GM12878 (cell line): ENCODE measurements around the gene TMEM114. TPM values are rescaled to one million over a fixed set of nuclear protein-coding genes. Genes with fewer than 3 reads are reported as not detected.
"Not testable (repeated sequence)": the region's sequence is repeated elsewhere in the genome, so short reads cannot be mapped to it uniquely, and the experiment has no call there.

Source experiments
- ATAC-seq: fragments of 200-7000 bp; cut with Tn5 transposase; 3 replicates; pipeline ENCODE4 v1.9.1; 2020; ENCODE audit warnings: mild to moderate bottlenecking, moderate library complexity
- BruUV-seq: library from RNA; stranded (reverse); fragments of 400-500 nt; replicated peaks from 2 replicates; lab custom pipeline; 2021; lab: Mats Ljungman, UMichigan
- CTCF ChIA-PET: fragments of 300-600 bp; sonication (Branson Sonifier 250); formaldehyde crosslinking; extraction: SDS; loops from one replicate; lab custom pipeline; 2021; ENCODE audit warnings: inconsistent platforms; lab: Yijun Ruan, JAX
- POLR2A ChIA-PET: fragments of 350-600 bp; formaldehyde crosslinking; extraction: SDS; loops from one replicate; lab custom pipeline; 2021; ENCODE audit warnings: inconsistent platforms; lab: Charles Lee
- RAD21 ChIA-PET: fragments of 300-600 bp; sonication (Branson Sonifier 250); formaldehyde crosslinking; loops from one replicate; lab custom pipeline; 2023; ENCODE audit warnings: antibody characterized with exemption; ENCODE audit not compliant: unreplicated experiment; lab: Charles Lee
- SMC1A ChIA-PET: fragments of 300-600 bp; sonication (Branson Sonifier 250); formaldehyde crosslinking; loops from one replicate; lab custom pipeline; 2023; ENCODE audit not compliant: unreplicated experiment, uncharacterized antibody; lab: Charles Lee
- DNase-seq: peaks from one replicate; pipeline ENCODE4 v3.0.0-alpha.2; 2011; ENCODE audit warnings: low read depth, low spot score
- FAIRE-seq: peaks from 3 replicates; lab custom pipeline; 2011; peaks lifted over from hg19 to GRCh38; lab: Jason Lieb, UNC
- H2AFZ ChIP-seq: 2 replicates; pipeline ENCODE4 v1.6.0; 2011; ENCODE audit warnings: low read depth, low read length, control low read depth; ENCODE audit not compliant: control insufficient read depth
- H3K27ac ChIP-seq: 2 replicates; pipeline ENCODE4 v1.5.1; 2011; ENCODE audit warnings: control low read depth; ENCODE audit not compliant: control insufficient read depth, insufficient read depth
- H3K27me3 ChIP-seq, 2 experiments: replicated peaks in 1 of 2; 2 replicates each; pipeline versions ENCODE4 v1.6.0 to v1.6.1; 2011; ENCODE audit warnings: low read length in 1 of 2; ENCODE audit not compliant: control insufficient read depth in 2 of 2, insufficient read depth in 2 of 2
- H3K36me3 ChIP-seq, 2 experiments: 2 replicates each; pipeline ENCODE4 v1.5.1; 2011; ENCODE audit warnings: low read length in 1 of 2; ENCODE audit not compliant: control insufficient read depth in 2 of 2, insufficient read depth in 2 of 2
- H3K4me1 ChIP-seq: 2 replicates; pipeline ENCODE4 v1.6.1; 2011; ENCODE audit warnings: mild to moderate bottlenecking, low read length, moderate library complexity, mixed read lengths; ENCODE audit not compliant: control insufficient read depth, insufficient read depth
- H3K4me2 ChIP-seq: 2 replicates; pipeline ENCODE4 v1.6.0; 2011; ENCODE audit warnings: control low read depth; ENCODE audit not compliant: control insufficient read depth, insufficient read depth
- H3K4me3 ChIP-seq: fragments of 200-600 bp; sonication (generic); 2 replicates; pipeline ENCODE4 v1.5.1; 2016
- H3K79me2 ChIP-seq: 2 replicates; pipeline ENCODE4 v1.6.0; 2011; ENCODE audit warnings: low read length; ENCODE audit not compliant: control insufficient read depth, insufficient read depth
- H3K9ac ChIP-seq: 2 replicates; pipeline ENCODE4 v1.8.0; 2011; ENCODE audit warnings: low read length, control low read depth, mixed read lengths; ENCODE audit not compliant: control insufficient read depth, insufficient read depth
- H3K9me3 ChIP-seq: replicated peaks from 3 replicates; pipeline ENCODE4 v1.5.1; 2011; ENCODE audit warnings: mild to moderate bottlenecking, low read length; ENCODE audit not compliant: control insufficient read depth, insufficient read depth
- H4K20me1 ChIP-seq: 2 replicates; pipeline ENCODE4 v1.6.0; 2011; ENCODE audit not compliant: control insufficient read depth, insufficient read depth
- PKNOX1 ChIP-seq: fragments of 450-650 bp; IDR thresholded peaks from 2 replicates; pipeline ENCODE4 v1.6.1; 2016; ENCODE audit warnings: mild to moderate bottlenecking
- ZBTB33 ChIP-seq: fragments of 450-650 bp; IDR thresholded peaks from 2 replicates; pipeline ENCODE4 v1.6.1; 2017; ENCODE audit warnings: mild to moderate bottlenecking
- ZNF274 ChIP-seq: IDR thresholded peaks from one replicate; pipeline ENCODE4 v1.8.0; 2011; ENCODE audit not compliant: insufficient read length, insufficient read depth
- WGBS: methylation state at CpG from one replicate; pipeline ENCODE4 v1.1.6; 2016; ENCODE audit warnings: low lambda C conversion rate; ENCODE audit not compliant: insufficient replicate concordance, insufficient coverage; ENCODE audit errors: missing lambda C conversion rate; 5-methylcytosine and 5-hydroxymethylcytosine counted together
- in situ Hi-C: fragments of 300-500 bp; cut with MboI; formaldehyde crosslinking; loops from 9 replicates; pipeline ENCODE4 v1.14.3; 2018; ENCODE audit warnings: mixed read lengths
- intact Hi-C: fragments of 100-400 bp; cut with micrococcal nuclease; formaldehyde crosslinking; loops from one replicate; pipeline ENCODE4 v1.14.2; 2022; ENCODE audit not compliant: unreplicated experiment
- polyA plus RNA-seq, 11 experiments: library from polyadenylated mRNA; depleted of rRNA in 4 of 11; unstranded in 6 of 11; stranded (reverse) in 5 of 11; fragments of >200 nt; fragmentation: Nextera tagmentation in 4 of 11; fragmentation: Illumina TruSeq in 1 of 11; extraction: Ambion mirVana in 4 of 11; extraction: Trizol in 1 of 11; gene quantifications; 1 replicate in 1 of 11; 2 replicates in 10 of 11; pipeline versions ENCODE4 v1.2.1 to v1.2.3, GENCODE V29; 2011 to 2016; ENCODE audit warnings: inconsistent platforms in 2 of 11, missing spikeins in 2 of 11, low read depth in 1 of 11
- total RNA-seq, 4 experiments: library from RNA; depleted of rRNA in 3 of 4; stranded (reverse); fragments of >200 nt in 3 of 4; fragmentation: Illumina TruSeq in 1 of 4; extraction: Trizol in 1 of 4; gene quantifications; 2 replicates each; pipeline versions ENCODE4 v1.2.1 to v1.2.3, GENCODE V29; 2013 to 2021

TMEM114 gene
- total and polyA plus RNA-seq, 10 of the 15 experiments (the other 5 are each of a cell fraction or from before 2014, with no cell fraction given), result not detected

- TF ChIP-seq ZBTB33 (no peak), PKNOX1 (no peak), ZNF274 (no peak)
Observed at GRCh38 chr16:8571061-8571596, 19.2 kb downstream of the TMEM114 start (continued).

DNA sequence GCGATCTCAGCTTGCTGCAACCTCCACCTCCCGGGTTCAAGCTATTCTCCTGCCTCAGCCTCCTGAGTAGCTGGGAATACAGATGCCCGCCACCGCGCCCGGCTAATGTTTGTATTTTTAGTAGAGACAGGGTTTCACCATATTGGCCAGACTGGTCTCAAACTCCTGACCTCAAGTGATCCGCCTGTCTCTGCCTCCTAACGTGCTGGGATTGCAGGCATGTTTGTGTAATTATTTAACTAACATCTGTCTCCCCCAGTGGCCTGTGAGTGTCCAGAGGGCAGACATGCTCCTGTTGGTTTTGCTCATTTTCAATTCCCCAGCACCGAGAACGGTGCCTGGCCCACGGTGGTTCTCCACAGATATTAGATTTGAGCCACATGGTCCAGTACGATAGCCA is 19.9 kb downstream of the TMEM114 start:
- H3K36me3 ChIP-seq, H3K79me2 ChIP-seq, ATAC-seq, BruUV-seq, H3K4me2 ChIP-seq, H3K4me1 ChIP-seq, DNase-seq, H3K27ac ChIP-seq, H3K9ac ChIP-seq, H3K4me3 ChIP-seq, FAIRE-seq, intact Hi-C loops, H2AFZ ChIP-seq, H3K27me3 ChIP-seq, H3K9me3 ChIP-seq, POLR2A ChIA-PET, H4K20me1 ChIP-seq: not testable (repeated sequence)
- CTCF ChIA-PET, result interaction anchor here (0.5 to 4.4 kb wide), 5 partner anchors 19 to 552 kb away, joined by 3 to 29 read pairs (median 3); partner anchors contain the start of gene LITAFD
- in situ Hi-C loops, result loop anchor here (10.0 kb wide), 1 partner anchor 1614 kb away; the partner anchor contains the start of gene GRIN2A
- 63% methylated on average over 12 of the region's 12 CpGs for WGBS
- SMC1A ChIA-PET, result interaction anchor here (1.1 to 1.9 kb wide), 2 partner anchors 222 to 564 kb away, joined by 3 to 4 read pairs; no protein-coding TSS in a partner anchor
- RAD21 ChIA-PET, result interaction anchor here (1.7 to 3.8 kb wide), 3 partner anchors 221 to 310 kb away, joined by 4 to 18 read pairs (median 5); no protein-coding TSS in a partner anchor
